OCI-LY1 (cell line): ENCODE results near the gene TEAD1.

ENCODE experiments used
- CTCF ChIP-seq: fragments of 200-600 bp; sonication (generic), shearing (Covaris generic); IDR thresholded peaks from 2 replicates; pipeline ENCODE4 v1.5.1; 2017; ENCODE audit warnings: mild to moderate bottlenecking, antibody characterized with exemption, low read length, moderate library complexity, mixed read lengths
- EZH2 ChIP-seq: fragments of 200-600 bp; sonication (generic), shearing (Covaris generic); IDR thresholded peaks from 2 replicates; pipeline ENCODE4 v1.8.0; 2017; ENCODE audit warnings: borderline replicate concordance, mixed run types, mild to moderate bottlenecking, antibody characterized with exemption, low read length, moderate library complexity, mixed read lengths

- no peak for TF ChIP-seq CTCF
- TF ChIP-seq EZH2, result no peak
Measured at GRCh38 chr11:12961615-12962014, 287.4 kb downstream of the TEAD1 start.
